GM21825 (cell line): ENCODE results near the gene OR6X1.
"Not testable (repeated sequence)": the region's sequence is repeated elsewhere in the genome, so short reads cannot be mapped to it uniquely, and the experiment has no call there.

Experiments
- ATAC-seq: cut with Tn5 transposase; IDR thresholded peaks from one replicate; pipeline ENCODE4 v1.9.1; 2021; ENCODE audit warnings: mild to moderate bottlenecking, moderate library complexity; ENCODE audit not compliant: unreplicated experiment

OR6X1 gene

GRCh38 chr11:123755344-123755743 is 1.0 kb upstream of the OR6X1 start:
- no peak for ATAC-seq

GRCh38 chr11:123753110-123753509 is 1.2 kb downstream of the OR6X1 start:
- no peak for ATAC-seq

GRCh38 chr11:123751781-123752180 is 2.5 kb downstream of the OR6X1 start:
- no peak for ATAC-seq

GRCh38 chr11:123748349-123748748 is 6.0 kb downstream of the OR6X1 start:
- ATAC-seq = not testable (repeated sequence)

GRCh38 chr11:123745764-123746451 is 8.4 kb downstream of the OR6X1 start:
- ATAC-seq = no peak

- ATAC-seq = no peak
These were observed 11.6 kb downstream of the OR6X1 start for GRCh38 chr11:123742724-123743120.

GRCh38 chr11:123742031-123742723 is 12.1 kb downstream of the OR6X1 start:
- no peak for ATAC-seq

- peak; percentile 98 for ATAC-seq
These were observed 12.9 kb downstream of the OR6X1 start, which contains the start of gene ZNF202 for GRCh38 chr11:123741159-123742030. Gene ZNF202, minus strand, starts transcription at chr11:123741660. Its CDS starts 10,772 bp downstream, at chr11:123730888.

GRCh38 chr11:123740787-123741158 is 13.5 kb downstream of the OR6X1 start:
- ATAC-seq = no peak

GRCh38 chr11:123738374-123738773 is 15.9 kb downstream of the OR6X1 start:
- ATAC-seq = no peak

GRCh38 chr11:123736769-123737168 is 17.5 kb downstream of the OR6X1 start:
- no peak for ATAC-seq

GRCh38 chr11:123729602-123730001 is 24.7 kb downstream of the OR6X1 start:
- ATAC-seq = no peak

GRCh38 chr11:123725995-123726655 is 28.2 kb downstream of the OR6X1 start:
- ATAC-seq = no peak

GRCh38 chr11:123719452-123719851 is 34.9 kb downstream of the OR6X1 start:
- ATAC-seq = no peak

GRCh38 chr11:123718469-123718868 is 35.8 kb downstream of the OR6X1 start:
- ATAC-seq = no peak

- ATAC-seq = no peak
These were observed 36.3 kb downstream of the OR6X1 start for GRCh38 chr11:123718063-123718462.

GRCh38 chr11:123712627-123713026 is 41.7 kb downstream of the OR6X1 start:
- not testable (repeated sequence) for ATAC-seq

- ATAC-seq = no peak
These were observed 46.6 kb downstream of the OR6X1 start for GRCh38 chr11:123707606-123708205.

- no peak for ATAC-seq
These were observed 47.1 kb downstream of the OR6X1 start for GRCh38 chr11:123707206-123707605.

GRCh38 chr11:123704341-123704740 is 50.0 kb downstream of the OR6X1 start:
- ATAC-seq = no peak
